Myometrial cell (primary cell): ENCODE data around the gene DMRTB1. TPM values are rescaled to one million over a fixed set of nuclear protein-coding genes. Genes with fewer than 3 reads are reported as not detected.

Experiments used
- total RNA-seq: library from RNA; depleted of rRNA; stranded (reverse); fragments of >200 nt; gene quantifications from 2 replicates; pipeline ENCODE4 v1.2.3, GENCODE V29; 2015

The DMRTB1 gene
- total RNA-seq, result not detected in 2 replicates

DNA sequence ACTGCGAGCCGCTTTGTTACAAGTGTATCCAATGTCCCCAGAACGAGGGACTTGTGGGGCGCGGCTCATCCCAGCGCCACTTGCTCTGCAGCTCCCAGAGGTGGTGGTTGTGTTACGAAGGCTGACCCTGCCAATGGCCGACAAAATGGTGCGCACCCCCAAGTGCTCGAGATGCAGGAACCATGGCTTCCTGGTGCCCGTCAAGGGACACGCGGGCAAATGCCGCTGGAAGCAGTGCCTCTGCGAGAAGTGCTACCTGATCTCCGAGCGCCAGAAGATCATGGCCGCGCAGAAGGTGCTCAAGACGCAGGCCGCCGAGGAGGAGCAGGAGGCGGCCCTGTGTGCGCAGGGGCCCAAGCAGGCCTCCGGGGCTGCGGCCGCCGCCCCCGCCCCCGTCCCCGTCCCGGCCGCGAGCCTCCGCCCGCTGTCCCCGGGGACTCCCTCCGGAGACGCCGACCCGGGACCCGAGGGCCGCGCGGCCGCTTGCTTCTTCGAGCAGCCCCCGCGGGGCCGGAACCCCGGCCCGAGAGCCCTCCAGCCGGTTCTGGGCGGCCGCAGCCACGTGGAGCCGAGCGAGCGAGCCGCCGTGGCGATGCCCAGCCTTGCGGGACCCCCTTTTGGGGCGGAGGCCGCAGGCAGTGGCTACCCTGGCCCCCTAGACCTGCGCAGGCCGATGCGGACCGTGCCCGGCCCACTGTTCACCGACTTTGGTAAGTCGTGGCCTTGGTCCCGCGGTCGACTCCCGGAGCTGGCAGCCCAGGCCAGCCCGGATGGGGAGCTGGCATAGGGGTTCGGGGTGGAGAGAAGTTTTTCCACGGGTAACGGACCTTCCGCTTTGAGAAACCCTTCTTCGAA is at the start of gene DMRTB1:
TSS of gene DMRTB1 (plus strand) at position 79 of the 855 bp plus-strand sequence. CDS start at position 134, 55 bp downstream.

Other genes with a start within 250 kb of the DMRTB1 start
- 64.6 and 75.5 TPM in 2 replicates for gene CZIB, start 238.8 kb upstream of the DMRTB1 start, total RNA-seq
- 34.2 and 49.3 TPM in 2 replicates for gene MAGOH, start 220.9 kb upstream of the DMRTB1 start, total RNA-seq
- gene LRP8, start 131.3 kb upstream of the DMRTB1 start, total RNA-seq, result 27.4 and 37.9 TPM in 2 replicates